ENCODE results near the gene ZNF407. TPM values are rescaled to one million over a fixed set of nuclear protein-coding genes. Genes with fewer than 3 reads are reported as not detected.
A peak's percentile ranks its signal among the peaks of the same experiment; 100 is the strongest.
"Not testable (repeated sequence)": the region's sequence is repeated elsewhere in the genome, so short reads cannot be mapped to it uniquely, and the experiment has no call there.

The ZNF407 gene
- total RNA-seq, 1 donor from 2014 or later, result 31.4 TPM

DNA sequence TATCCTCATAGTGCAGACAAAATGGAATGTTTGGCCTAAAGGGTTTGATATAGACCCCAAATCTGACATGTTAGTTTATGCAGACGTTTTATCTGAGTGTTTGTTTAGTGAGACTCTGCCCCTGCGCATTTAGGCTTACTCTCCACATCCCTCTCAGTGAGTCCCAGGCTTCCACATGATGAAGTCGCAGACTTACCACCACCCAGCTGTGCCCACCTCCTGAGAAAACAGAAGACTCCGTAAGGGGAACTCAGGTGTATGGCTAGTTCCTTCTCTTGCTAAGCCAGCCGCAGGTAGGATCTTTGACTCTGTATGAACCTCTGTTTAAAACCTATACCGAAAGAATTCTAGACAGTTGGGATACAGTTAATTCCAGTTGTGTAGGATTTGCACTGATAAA lies 338.7 kb downstream of the ZNF407 start:
- no peak for DNase-seq

DNA sequence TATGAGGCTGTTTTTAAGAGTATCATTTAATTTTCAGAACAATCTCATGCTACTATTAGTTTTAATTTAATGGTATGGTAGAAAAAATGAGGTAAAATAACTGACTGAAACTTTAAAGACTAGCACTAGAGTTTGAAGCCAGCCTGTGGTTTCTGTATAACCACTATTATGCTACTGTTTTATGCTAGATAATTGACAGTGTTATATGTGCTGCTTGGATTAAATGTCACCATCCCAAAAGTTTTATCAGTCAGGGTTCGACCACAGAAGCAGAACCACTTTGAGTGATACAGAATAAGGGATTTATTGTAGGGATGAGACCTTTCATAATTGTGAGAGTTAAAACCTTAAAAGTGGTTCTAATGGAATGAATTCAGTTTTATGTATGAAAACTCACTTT lies 339.6 kb downstream of the ZNF407 start:
- DNase-seq, result no peak

DNA sequence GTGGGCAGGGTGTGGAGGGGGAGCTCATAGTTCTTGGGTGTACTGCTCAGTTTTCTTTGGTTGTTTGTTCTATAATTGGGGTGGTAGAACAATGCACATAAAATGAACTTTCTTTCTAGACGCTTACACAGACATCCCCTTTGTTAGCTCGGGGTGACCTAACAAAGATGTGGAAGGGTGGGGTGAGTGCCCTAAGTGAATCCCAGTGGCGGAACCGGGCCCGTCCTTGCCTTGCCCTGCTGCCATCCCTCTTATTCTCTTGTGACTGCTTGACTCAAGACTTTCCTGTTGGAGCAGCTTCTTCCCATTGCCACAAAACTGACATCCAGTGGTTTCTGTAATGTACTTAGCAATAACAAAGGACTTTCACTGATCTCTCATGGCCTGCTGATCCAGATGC lies 343.2 kb downstream of the ZNF407 start:
- no peak for DNase-seq

DNA sequence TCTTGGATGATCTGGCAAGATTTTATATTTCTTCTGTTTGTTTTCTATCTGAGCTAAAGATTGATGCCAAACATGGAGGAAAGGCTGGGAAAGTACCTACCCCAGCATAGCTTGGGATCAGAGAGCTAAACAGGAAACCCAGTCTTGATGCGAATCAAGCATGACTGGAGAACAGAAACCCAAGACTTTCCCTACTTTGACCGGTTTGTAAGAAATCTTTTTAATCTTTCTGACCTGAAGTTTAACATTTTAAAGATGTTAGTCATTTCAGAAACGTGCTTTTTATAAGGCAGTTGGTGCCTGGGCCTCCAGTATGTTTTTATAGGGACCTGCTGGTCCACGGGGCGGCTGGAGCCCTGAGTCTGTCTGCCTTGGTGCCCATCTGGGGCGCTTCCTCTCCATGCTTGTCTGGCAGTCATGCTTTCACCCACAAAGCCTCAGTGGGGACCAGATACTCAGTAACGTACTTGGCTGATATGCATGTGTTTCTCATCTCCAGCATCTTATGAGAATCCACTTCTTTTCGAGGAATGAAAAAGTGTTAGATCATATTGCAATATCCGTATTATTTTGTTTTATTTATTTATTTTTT lies 344.7 kb downstream of the ZNF407 start:
- DNase-seq, result no peak

DNA sequence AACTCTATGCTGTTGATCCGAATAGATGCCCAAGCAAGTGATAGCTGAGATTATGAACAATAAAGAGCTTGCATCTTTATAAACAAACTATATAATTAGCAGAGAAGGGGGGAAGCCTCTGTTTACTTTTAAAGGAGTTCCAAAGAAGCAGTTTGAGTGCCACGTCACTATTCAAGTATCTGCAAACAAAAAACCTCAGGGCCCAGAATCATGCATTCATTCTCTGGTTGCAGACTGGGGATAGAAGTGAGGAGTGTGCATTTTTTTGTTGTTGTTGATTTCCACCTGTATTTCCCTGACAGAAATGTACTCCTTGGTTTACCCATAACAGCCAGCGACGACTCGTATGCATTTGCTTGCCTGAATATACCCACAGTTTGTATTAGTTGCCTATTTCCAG lies 347.0 kb downstream of the ZNF407 start:
- no peak for DNase-seq

DNA sequence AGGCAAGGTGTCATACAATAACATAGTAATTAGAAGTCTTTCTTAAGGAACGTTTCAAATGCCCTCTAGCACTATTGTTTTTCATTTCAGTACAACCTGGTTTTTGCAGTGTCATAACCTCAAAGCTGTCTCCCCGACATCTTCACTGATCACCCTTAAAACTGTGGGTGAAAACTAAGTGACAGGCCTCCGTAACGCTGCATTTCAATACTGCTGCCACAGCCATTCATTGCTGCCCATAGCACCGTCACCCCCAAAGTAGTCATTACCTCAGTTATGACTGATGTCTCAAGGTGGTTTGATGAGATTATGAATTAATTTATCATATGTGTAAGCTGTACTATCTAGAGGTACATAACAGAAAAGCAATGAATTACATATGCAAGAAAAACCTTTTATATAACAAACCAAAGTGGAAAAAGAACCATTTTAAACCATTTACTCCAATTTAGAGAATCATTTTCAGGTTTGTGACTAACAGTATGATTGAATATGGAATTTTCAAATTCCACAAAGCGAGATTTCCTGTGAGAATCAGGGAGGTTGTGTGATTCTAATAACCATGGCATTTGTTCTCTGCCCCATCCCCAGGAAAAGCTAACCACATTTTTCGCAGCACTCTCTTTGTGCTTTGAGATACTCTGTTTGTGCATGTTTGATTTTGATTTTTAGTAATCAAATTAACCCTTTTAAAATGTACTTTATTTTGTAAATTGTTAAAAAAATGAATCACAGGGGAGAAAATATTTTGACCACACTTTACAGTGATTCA lies 348.3 kb downstream of the ZNF407 start:
- DNase-seq, result no peak

DNA sequence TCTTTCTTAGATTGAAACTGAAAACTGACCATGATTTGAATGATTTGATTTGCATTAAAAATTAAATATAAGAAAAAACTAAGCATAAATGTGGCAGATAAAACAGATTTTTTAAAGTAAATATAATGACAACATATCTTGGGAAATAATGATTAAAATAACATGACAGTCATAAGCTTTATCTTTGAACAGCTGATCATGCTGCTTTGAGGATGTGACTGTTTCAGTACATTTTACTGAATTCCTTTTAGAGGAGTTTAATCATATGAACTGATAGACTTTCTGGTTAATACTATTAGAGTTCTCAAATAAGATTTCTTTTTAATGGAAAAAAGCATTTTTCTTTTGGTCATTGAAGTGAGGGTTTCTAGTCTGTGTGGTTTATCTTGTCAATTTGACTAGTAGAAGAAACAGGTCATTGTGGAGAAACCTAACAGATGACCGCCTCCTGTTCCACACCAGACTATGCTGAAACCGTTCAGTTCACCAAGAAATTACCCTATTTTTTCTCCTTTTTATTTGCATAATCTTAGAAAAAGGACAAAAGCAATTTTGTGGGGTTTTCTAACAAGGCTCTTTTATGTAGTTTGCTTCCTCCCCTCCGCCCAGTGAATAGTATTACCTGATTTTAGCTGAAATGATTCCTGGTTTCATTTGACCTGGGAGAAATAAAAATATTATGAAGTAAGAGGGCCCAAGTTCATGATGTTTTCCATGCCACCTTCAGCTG lies 349.1 kb downstream of the ZNF407 start:
- no peak for DNase-seq

DNA sequence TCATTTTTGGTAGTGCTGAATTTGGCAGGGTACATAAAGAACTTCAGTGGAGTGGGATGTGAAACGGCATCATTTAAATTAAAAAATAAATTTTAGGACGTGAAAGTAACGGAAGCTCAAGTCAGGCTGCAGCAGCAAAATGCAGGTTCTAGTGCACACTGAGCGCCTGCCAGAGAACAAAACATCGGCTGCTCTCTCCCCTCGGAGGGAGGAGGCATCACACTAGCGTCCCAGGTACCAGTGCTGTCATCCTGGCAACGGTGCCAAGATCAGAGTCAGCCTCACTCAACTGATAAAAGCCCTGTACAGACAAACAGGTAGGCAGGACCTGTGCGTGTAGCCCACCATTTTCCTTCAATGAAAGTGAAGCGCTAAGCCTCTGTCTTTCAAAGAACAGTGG lies 349.7 kb downstream of the ZNF407 start:
- DNase-seq, result peak; percentile 18

DNA sequence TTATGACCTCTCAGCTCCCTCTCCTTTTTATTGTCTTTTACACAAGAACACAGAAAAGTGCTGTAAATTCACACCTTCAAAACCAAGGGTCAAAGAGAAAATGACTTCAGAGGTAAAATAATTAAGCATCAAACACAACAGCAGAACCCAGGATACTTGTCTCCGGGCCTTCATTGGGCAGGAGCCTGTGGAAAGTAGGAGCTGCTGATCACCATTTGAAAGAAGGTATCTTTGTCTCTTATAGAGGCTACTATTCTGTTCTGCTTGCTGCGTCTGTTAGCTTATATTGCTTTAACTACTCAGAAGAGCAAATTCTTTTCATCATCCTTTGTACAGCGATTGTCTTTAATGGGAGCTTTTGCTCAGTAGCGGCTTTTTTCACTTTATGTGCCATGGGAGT lies 350.2 kb downstream of the ZNF407 start:
- DNase-seq, result no peak

DNA sequence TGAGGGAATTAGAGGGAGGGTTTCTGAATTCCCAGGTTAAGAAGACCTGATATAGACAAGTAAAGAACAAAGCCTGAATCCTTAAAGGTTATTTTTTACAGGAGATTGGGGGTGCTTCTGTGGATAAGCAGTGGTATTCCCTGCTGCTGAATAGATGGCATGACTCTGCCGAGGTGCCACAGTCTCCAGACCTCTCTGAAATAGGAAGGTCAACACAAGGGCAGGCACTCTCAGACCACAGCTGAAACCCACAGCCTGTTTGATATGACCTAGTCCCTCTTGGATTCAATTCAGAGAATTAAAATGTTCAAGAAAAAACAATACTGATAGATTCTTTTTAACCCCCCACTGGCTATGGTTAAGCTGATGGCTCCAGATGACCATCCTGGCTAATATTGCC lies 351.9 kb downstream of the ZNF407 start:
- DNase-seq, result no peak

DNA sequence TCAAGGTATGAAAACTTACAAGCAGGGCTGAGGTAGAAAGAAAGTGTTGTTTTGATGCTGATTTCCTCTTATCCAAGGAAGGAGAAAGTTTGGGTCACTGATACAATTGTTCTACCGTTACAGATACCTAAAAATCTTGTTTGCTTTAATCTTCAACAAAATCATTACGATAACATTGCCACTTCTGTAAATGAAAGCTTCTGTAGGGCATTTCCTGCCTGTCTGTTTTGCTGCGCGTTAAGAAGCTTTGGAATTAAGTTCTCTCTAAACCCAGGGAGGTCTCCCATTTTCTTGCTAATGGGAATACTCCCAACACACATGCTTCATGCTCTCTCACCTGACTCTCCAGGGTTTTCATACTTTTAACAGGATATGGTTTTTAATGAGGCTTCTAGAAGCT lies 352.8 kb downstream of the ZNF407 start:
- DNase-seq, result no peak

DNA sequence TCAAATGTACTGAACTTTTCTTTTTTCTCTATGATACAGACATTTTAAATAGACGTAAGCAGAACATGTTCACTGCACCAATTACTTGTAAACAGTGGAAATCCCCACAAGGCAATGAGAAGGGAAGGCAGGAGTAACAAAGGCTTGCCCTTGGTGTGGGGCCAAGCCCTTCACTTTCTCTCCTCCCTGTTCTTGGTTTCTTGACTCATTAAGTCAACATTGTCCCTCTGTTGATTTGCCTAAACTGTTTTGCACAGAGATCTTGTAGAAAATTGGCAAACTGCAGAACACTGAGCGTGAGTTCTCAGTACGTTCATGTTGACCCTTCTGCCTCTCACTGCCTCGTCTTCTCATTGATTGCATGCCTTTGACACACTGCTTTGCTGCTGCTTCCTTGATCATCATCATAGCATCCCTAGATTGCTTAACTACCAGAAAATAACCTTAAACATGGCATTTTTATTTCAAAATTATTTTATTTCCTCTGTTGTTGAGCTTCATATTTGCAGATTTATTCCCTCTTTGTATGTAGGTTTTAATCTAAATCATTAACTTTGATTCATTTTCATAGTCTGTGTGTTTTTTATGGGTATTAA lies 353.6 kb downstream of the ZNF407 start:
- DNase-seq, result no peak

DNA sequence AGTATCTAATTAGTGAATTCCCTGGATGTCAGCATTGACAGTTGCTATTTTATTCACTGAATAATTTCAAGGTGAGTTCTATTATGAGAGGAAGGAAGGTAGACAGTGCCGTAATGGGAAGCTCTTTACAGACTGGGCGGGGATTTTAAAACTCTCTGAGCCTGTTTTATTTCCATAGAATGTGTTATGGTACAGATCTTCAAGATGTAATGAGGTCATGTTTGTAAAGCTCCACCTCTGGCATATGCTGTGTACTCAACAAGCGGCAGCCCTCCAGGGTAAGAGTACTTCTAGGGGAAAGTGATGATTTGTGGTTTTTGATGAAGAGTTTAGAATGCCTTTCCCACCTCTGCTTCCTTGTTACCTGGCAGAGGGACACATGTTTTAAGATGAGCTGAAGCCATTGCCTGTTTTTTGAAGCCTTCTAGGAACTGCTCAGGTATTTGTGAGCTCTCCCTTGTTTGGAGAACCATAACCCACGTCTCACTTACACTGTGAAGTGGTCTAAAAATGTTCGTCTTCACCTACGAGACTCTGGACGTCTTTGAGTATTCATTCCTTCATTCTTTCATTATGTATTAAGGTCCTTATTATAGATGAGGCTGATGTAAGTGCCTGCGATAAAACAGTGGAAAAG lies 360.0 kb downstream of the ZNF407 start:
- no peak for DNase-seq

DNA sequence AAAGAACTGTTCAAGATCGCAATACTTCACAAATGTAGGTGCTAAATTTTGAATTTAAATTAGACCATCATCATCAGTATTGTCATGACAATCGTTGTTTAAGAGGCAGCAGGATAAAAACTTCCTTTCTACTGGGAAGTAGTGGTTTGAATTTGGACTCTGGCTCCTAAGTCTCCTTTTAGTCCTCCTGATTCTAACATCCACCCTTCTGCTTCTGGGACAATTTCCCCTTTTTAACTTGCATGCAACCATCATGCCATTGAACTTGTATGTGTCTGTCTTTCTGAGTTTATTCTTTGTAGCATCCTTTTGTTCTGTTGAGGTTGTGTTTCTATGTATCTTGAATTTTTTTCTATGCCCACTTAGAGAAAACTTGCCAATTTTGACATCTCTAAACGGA lies 361.5 kb downstream of the ZNF407 start:
- no peak for DNase-seq

DNA sequence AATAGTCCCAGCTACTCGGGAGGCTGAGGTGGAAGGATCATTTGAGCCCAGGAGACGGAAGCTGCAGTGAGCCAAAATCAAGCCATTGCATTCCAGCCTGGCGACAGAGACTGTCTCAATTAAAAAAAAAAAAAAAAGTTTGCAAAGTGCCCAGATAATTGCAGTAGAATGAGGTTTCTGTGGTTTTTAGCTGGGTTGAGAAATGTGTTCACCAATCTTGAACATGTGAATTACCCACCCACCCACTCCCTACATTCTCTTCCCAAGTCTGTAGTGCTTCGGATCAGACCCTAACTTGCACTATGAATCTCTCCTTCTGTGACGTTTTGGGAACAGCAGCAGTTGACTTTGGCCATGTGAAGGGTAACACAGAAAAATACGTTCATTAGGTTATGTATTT lies 363.9 kb downstream of the ZNF407 start:
- DNase-seq, result no peak

DNA sequence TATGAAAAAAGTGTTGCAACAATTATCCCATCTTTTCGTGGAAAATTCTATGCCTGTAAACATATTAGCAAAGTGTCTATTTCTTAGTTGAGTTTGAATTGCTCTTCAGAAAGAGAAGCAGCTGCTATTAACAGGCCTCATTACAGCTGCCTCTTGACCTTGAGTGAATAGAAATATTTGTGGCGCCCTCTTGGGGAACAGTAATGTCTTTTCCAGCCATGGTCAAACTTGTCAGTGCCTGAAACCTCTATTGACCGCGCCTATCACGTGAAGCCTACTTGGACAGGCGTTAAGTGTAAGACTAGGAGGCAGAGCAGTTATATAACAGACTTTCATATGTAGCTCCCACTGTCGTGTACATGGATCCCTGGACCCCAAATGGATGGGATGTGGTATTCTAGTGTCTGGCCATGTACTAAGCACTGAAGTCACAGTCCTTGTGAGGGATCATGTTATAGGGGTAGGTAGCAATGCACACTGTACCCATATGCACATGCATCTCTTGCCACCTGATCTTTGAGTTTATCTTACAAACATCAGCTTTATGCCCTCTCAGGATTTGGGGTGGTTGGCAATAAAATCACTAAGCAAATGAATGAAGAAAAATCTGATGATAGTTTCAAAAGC lies 366.3 kb downstream of the ZNF407 start:
- DNase-seq, result no peak

DNA sequence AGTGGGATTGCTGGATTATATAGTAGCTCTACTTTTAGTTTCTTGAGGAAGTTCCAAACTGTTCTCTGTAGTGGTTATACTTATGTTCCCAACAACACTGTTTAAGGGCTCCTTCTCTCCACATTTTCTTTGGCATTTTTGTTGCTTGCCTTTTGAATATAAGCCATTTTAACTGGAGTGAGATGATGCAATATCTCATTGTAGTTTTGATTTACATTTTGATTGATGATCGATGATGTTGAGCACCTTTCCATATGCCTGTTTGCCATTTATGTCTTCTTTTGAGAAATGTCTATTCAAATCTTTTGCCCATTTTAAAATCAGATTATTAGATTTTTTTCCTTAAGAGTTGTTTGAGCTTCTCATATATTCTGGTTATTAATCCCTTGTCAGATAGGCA lies 368.0 kb downstream of the ZNF407 start:
- no peak for DNase-seq

DNA sequence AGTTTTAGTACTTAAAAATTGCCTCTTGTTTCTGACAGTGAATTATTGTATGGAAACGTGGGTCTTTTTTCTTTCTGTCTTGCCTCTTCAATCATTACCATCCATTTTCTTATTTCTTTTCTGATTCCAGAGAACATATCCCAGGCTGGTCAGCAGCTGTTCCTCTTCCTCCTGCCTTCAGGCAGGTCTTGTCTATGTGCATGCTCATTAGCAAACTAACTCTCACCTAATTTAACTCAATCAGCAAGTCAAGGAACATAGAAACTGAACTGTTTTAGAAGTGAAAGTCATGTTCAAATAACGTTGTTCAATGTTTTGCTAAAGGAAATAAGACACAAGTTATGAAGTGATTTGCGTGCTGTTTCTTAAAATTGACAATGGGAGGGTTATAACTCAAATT lies 369.8 kb downstream of the ZNF407 start:
- DNase-seq, result no peak

DNA sequence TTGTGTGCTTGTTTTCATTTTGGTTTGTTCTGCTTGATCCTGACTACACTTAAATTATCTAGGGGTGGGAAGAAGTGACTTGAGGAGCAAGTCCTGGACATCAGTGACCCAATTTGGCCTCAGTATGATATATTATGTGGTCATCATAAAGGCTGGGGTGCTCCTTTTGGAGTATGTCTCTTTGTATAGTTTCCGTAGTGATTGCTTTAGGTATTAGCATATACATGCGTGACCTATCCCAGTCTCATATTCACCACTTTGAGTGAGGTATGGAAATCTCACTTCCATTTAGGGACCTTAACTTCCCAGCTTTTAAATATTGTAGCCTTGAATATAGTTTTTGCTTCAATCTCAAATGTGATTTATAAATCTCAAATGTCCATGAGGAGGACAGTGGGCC lies 370.3 kb downstream of the ZNF407 start:
- DNase-seq, result no peak

DNA sequence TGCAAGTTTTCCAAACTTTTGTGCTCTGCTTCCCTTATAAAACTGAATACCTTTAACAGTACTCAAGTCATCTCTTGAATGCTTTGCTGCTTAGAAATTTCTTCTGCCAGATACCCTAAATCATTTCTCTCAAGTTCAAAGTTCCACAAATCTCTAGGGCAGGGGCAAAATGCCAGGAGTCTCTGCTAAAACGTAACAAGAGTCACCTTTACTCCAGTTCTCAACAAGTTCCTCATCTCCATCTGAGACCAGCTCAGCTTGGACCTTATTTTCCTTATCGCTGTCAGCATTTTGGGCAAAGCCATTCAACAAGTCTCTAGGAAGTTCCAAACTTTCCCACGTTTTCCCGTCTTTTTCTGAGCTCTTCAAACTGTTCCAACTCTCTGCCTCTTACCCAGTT lies 373.7 kb downstream of the ZNF407 start:
- DNase-seq, result not testable (repeated sequence)

DNA sequence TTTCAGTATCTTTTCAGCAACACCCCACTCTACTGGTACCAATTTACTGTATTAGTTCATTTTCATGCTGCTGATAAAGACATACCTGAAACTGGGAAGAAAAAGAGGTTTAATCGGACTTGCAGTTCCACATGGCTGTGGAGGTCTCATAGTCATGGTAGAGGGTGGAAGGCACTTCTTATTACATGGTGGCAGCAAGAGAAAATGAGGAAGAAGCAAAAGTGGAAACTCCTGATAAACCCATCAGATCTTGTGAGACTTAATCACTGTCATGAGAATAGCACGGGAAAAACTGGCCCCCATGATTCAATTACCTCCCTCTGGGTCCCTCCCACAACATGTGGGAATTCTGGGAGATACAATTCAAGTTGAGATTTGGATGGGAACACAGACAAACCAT lies 374.1 kb downstream of the ZNF407 start:
- not testable (repeated sequence) for DNase-seq

DNA sequence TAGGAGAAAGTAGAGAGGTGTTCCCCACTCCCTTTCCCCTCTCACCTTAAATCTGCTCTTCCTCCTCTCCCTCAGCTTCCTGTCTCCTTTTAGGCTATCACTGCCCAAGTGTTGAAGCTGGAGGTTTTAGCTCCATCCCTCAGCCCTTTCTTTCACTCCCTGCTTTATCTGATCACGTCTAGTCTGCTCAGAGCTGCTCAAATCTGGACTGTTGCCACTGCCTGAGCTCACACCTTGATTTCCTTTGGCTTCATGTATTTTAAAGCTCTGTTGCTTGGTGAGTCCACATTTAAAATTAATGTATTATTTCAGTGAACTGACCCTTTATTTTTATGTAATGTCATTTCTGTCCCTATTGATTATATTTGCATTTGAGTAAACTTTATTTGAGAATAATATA lies 374.7 kb downstream of the ZNF407 start:
- DNase-seq, result no peak

All from occipital lobe (tissue), 2 donors.